BLaER1 treated with 17β-estradiol and CSF1 and Interleukin-3, amounts not matched to agents 10 nM and 100 nM (cell line): ENCODE measurements around the gene SLC48A1.
A peak's percentile ranks its signal among the peaks of the same experiment; 100 is the strongest.
"Not testable (repeated sequence)": the region's sequence is repeated elsewhere in the genome, so short reads cannot be mapped to it uniquely, and the experiment has no call there.

Source experiments
- H3K27ac ChIP-seq, 11 experiments: shearing (Covaris generic); formaldehyde crosslinking; 2 replicates each; pipeline ENCODE4 v1.8.1; 2022
- H3K27me3 ChIP-seq, 11 experiments: shearing (Covaris generic); formaldehyde crosslinking; 2 replicates each; pipeline ENCODE4 v1.8.1; 2022
- H3K36me3 ChIP-seq, 11 experiments: shearing (Covaris generic); formaldehyde crosslinking; 2 replicates each; pipeline ENCODE4 v1.8.1; 2022
- H3K4me1 ChIP-seq, 10 experiments: shearing (Covaris generic); formaldehyde crosslinking; 2 replicates each; pipeline ENCODE4 v1.8.1; 2022
- H3K4me2 ChIP-seq, 11 experiments: shearing (Covaris generic); formaldehyde crosslinking; 2 replicates each; pipeline ENCODE4 v1.8.1; 2022
- H3K4me3 ChIP-seq, 10 experiments: shearing (Covaris generic); formaldehyde crosslinking; 2 replicates each; pipeline ENCODE4 v1.8.1; 2022
- H3K9ac ChIP-seq, 11 experiments: shearing (Covaris generic); formaldehyde crosslinking; 2 replicates each; pipeline ENCODE4 v1.8.1; 2022
- H3K9me3 ChIP-seq, 11 experiments: shearing (Covaris generic); formaldehyde crosslinking; replicated peaks in 1 of 11; 2 replicates each; pipeline ENCODE4 v1.8.1; 2022
- H4K20me1 ChIP-seq, 11 experiments: shearing (Covaris generic); formaldehyde crosslinking; 2 replicates each; pipeline ENCODE4 v1.8.1; 2022
- Cebpa-rat ChIP-seq, 11 experiments: shearing (Covaris generic); IDR thresholded peaks; 2 replicates each; pipeline ENCODE4 v1.8.1; 2022

Gene SLC48A1

DNA sequence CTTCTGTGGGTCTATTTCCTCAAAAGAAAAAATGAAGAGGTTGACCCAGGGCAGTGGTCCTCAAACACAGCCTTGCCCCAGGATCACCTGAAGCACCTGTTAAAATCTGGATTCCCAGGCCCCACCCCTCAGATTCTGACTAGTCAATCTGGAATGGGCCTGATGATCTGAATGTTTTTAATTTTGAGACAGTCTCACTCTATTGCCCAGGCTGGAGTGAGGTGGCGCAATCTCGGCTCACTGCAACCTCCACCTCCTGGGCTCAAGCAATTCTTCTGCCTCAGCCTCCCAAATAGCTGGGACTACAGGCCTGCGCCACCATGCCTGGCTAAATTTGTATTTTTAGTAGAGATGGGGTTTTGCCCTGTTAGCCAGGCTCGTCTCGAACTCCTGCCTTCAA, 42.4 kb downstream of the SLC48A1 start:
- Histone ChIP-seq H3K36me3 (peaks cover 0 to 44% (median 15%) of the 10 kb centered on the region in 11 experiments; a peak in 11 of 22 replicates), H3K9ac (peak overlapping the region in 9 of 11 experiments; percentile 7 to 98 (median 96); a peak in 7 of 22 replicates), H3K27ac (peak overlapping the region in 10 of 11 experiments; percentile 84 to 98 (median 96); a peak in 19 of 22 replicates), H3K4me1 (peaks cover 77 to 86% (median 80%) of the 10 kb centered on the region in 10 experiments), H3K4me3 (peak overlapping the region in 5 of 10 experiments; percentile 19 to 92 (median 85); a peak in 6 of 20 replicates), H3K4me2 (peak overlapping the region; percentile 90 to 100 (median 99)), H4K20me1 (peaks cover 0 to 81% (median 56%) of the 10 kb centered on the region in 11 experiments; a peak in 16 of 22 replicates)
- peak in 4 of 11 experiments; percentile 25 to 75 (median 62); a peak in 6 of 22 replicates for TF ChIP-seq Cebpa-rat (IDR thresholded peaks at IDR 0.05)
- H3K9me3 ChIP-seq, H3K27me3 ChIP-seq: not testable (repeated sequence)

DNA sequence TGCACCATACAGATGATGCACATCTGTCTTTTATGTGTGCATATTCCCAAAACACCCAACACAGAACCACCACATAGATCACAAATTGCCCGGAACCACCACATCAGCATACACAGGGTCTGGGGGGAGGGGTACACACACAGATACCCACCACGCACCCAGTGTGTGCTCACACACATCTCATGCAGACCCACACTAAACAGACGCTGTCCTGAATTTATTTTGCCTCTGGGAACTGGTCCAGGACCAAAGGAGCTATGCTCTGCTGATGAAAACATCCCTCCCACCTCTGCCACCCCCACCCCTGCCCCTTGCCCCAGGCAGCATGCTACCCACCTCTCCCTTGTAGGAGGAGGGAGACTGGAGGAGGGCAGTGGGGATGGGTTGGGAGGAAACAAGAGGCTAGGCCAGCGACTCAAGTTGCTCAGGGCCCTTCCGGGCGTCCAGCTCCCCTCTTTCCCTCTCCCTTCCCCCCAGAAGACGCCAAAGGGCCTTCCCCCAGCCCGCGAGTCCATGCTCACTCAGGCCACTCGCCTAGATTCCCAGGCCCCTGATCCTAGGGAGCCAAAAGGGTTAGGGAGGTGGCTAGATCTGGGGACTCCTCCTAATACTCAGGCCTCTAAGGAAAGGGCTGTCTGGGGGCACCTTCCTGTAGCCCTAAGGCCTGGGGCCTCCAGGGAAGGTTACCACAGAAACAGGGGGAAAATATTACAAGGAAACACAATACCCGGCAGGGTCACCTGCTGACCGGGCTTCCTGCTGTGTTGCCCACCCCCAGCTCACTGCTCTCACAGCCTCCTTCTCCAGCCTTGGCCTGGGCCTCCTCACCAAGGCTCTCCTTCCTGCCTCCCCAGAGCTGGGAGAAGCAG, 43.6 kb downstream of the SLC48A1 start:
- Histone ChIP-seq H4K20me1 (peaks cover 0 to 70% (median 47%) of the 10 kb centered on the region in 11 experiments; a peak in 16 of 22 replicates), H3K36me3 (peaks cover 0 to 42% (median 15%) of the 10 kb centered on the region in 11 experiments; a peak in 11 of 22 replicates), H3K4me2 (peak overlapping the region; percentile 90 to 100 (median 99)), H3K27ac (peak overlapping the region; percentile 91 to 98 (median 96)), H3K4me1 (peaks cover 76 to 86% (median 80%) of the 10 kb centered on the region in 10 experiments), H3K9me3 (no peaks in the 10 kb centered on the region), H3K27me3 (no peaks in the 10 kb centered on the region), H3K9ac (peak overlapping the region; percentile 91 to 98 (median 96)), H3K4me3 (peak overlapping the region; percentile 83 to 92 (median 88))
- no peak for TF ChIP-seq Cebpa-rat (IDR thresholded peaks at IDR 0.05)

GRCh38 chr12:47817272-47818006, 44.4 kb downstream of the SLC48A1 start:
- Histone ChIP-seq H3K9me3 (no peaks in the 10 kb centered on the region), H3K36me3 (peaks cover 0 to 37% (median 15%) of the 10 kb centered on the region in 11 experiments; a peak in 11 of 22 replicates), H3K4me3 (peak overlapping the region; percentile 83 to 92 (median 88)), H3K4me1 (peaks cover 76 to 86% (median 80%) of the 10 kb centered on the region in 10 experiments), H3K4me2 (peak overlapping the region; percentile 90 to 100 (median 99)), H3K9ac (peak overlapping the region; percentile 91 to 98 (median 96)), H3K27me3 (no peaks in the 10 kb centered on the region), H3K27ac (peak overlapping the region; percentile 91 to 98 (median 96)), H4K20me1 (peaks cover 0 to 62% (median 41%) of the 10 kb centered on the region in 11 experiments; a peak in 15 of 22 replicates)
- no peak for TF ChIP-seq Cebpa-rat (IDR thresholded peaks at IDR 0.05)

GRCh38 chr12:47818007-47818376, 45.0 kb downstream of the SLC48A1 start:
- Histone ChIP-seq H3K9ac (peak overlapping the region; percentile 91 to 98 (median 96)), H3K4me2 (peak overlapping the region; percentile 90 to 100 (median 99)), H3K27me3 (no peaks in the 10 kb centered on the region), H4K20me1 (peaks cover 0 to 59% (median 41%) of the 10 kb centered on the region in 11 experiments; a peak in 15 of 22 replicates), H3K4me1 (peaks cover 78 to 88% (median 81%) of the 10 kb centered on the region in 10 experiments), H3K36me3 (peaks cover 0 to 37% (median 15%) of the 10 kb centered on the region in 11 experiments; a peak in 11 of 22 replicates), H3K4me3 (peak overlapping the region; percentile 83 to 92 (median 88)), H3K27ac (peak overlapping the region; percentile 91 to 98 (median 96)), H3K9me3 (no peaks in the 10 kb centered on the region)
- TF ChIP-seq Cebpa-rat (IDR thresholded peaks at IDR 0.05), result no peak

DNA sequence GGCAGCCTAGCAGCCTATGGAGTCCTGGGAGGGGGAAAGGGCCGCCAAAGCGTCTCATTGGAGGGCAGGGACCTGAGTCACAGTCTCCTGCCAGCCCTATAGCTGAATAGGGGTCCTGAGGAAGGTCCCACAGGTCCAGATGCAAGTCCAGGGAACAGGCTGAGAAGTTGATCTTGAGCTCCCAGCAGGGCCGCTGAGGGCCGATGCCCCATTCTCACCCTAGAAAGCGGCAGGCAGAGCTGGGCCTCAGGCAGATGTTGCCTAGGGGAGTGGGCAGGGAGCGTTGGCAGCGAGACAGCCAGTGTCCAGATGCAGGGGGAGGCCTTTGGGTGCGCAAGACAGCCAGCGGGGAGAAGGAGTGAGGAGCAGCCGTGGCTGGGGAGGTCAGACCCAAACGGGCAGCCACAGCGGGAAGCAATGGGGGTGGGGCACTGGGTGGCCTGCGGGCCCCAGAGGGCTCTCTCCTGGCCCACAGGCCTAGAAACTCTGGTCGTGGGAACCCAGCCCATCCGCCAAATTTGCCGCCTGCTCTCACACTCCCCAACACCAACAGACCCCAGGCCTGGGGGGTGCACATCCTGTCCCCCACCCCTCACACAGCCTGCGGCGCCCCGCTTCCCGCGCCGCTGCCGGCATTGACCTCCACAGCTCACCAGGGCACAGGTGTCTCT, 45.6 kb downstream of the SLC48A1 start:
- Histone ChIP-seq H3K27ac (peak overlapping the region; percentile 91 to 98 (median 96)), H3K36me3 (peaks cover 0 to 37% (median 15%) of the 10 kb centered on the region in 11 experiments; a peak in 11 of 22 replicates), H3K27me3 (no peaks in the 10 kb centered on the region), H3K9me3 (no peaks in the 10 kb centered on the region), H4K20me1 (peaks cover 0 to 55% (median 40%) of the 10 kb centered on the region in 11 experiments; a peak in 15 of 22 replicates), H3K4me3 (peak overlapping the region; percentile 83 to 92 (median 88)), H3K4me2 (peak overlapping the region; percentile 90 to 100 (median 99)), H3K4me1 (peaks cover 79 to 89% (median 82%) of the 10 kb centered on the region in 10 experiments), H3K9ac (peak overlapping the region; percentile 91 to 98 (median 96))
- no peak for TF ChIP-seq Cebpa-rat (IDR thresholded peaks at IDR 0.05)

- H3K9ac ChIP-seq, result peak overlapping the region; percentile 91 to 98 (median 96)
- peak overlapping the region; percentile 90 to 100 (median 99) for H3K4me2 ChIP-seq
- no peaks in the 10 kb centered on the region for H3K9me3 ChIP-seq
- H3K36me3 ChIP-seq, result peaks cover 0 to 33% (median 14%) of the 10 kb centered on the region in 11 experiments; a peak in 11 of 22 replicates
- H3K27me3 ChIP-seq, result no peaks in the 10 kb centered on the region
- H3K27ac ChIP-seq, result peak overlapping the region; percentile 91 to 98 (median 96)
- peaks cover 79 to 89% (median 82%) of the 10 kb centered on the region in 10 experiments for H3K4me1 ChIP-seq
- no peak for TF ChIP-seq Cebpa-rat (IDR thresholded peaks at IDR 0.05)
- H4K20me1 ChIP-seq, result peaks cover 0 to 48% (median 33%) of the 10 kb centered on the region in 11 experiments; a peak in 15 of 22 replicates
- H3K4me3 ChIP-seq, result peak overlapping the region; percentile 83 to 92 (median 88)
Observed at GRCh38 chr12:47819138-47819895, 46.3 kb downstream of the SLC48A1 start.

DNA sequence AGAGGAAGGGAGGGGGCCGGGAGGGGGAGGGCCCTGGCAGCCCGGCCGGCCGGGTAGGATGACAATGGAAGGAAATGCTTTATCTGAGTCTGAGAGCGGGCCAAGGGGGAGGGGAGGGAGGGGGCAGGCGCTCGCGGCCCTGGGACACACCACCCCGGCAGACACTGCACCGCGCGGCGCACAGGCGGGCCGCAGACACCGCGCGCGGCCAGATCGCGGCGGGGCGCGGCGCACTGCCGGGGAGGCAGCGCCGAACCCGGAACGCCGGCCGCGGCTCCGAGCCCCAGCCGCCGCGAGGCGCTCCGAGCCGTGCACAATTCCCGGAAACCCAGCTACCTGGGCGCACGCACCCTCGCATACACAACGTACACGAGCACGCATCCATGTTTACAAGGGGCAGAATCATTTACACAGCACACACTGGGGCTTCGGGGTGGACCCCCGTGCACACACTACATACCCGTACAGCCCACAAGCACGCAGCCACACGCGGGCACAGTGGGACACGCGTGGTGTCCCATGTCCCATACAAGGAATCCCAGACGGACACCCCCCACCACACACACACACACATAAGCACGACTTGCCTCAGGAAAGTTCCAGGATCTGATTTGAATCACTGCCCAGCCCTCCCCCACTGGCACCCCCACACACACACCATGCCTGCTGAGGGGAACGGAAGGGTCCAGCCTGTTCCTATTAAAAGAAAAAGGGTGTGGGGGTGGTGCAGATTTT, 47.0 kb downstream of the SLC48A1 start, which contains the start of gene HDAC7:
TSS of gene HDAC7 (minus strand) at position 8 of the 735 bp plus-strand sequence. CDS start 118 bp downstream, outside the sequence.
- H3K27ac ChIP-seq, result peak within 1 kb of the TSS; percentile 91 to 98 (median 96)
- H4K20me1 ChIP-seq, result peaks cover 0 to 40% (median 27%) of the 10 kb centered on the region in 11 experiments; a peak in 15 of 22 replicates
- peak within 1 kb of the TSS; percentile 91 to 98 (median 96) for H3K9ac ChIP-seq
- H3K4me2 ChIP-seq, result peak within 1 kb of the TSS; percentile 92 to 100 (median 99)
- peaks cover 0 to 25% (median 6%) of the 10 kb centered on the region in 11 experiments; a peak in 10 of 22 replicates for H3K36me3 ChIP-seq
- TF ChIP-seq Cebpa-rat (IDR thresholded peaks at IDR 0.05), result no peak
- peaks cover 79 to 86% (median 81%) of the 10 kb centered on the region in 10 experiments for H3K4me1 ChIP-seq
- H3K27me3 ChIP-seq, result no peaks in the 10 kb centered on the region
- H3K9me3 ChIP-seq, result no peaks in the 10 kb centered on the region
- H3K4me3 ChIP-seq, result peak within 1 kb of the TSS; percentile 83 to 92 (median 88)
